H1 (cell line): ENCODE measurements around the gene ANKRD13B. TPM values are rescaled to one million over a fixed set of nuclear protein-coding genes. Genes with fewer than 3 reads are reported as not detected.

Source experiments
- CBX5 ChIP-seq: fragments of 300-800, 300-1000 bp; sonication (generic); IDR thresholded peaks from 2 replicates; pipeline ENCODE4 v1.7.1; 2016; ENCODE audit warnings: antibody characterized with exemption, low read length, low read depth
- EP300 ChIP-seq, 2 experiments: IDR thresholded peaks; 1 replicate in 1 of 2; 2 replicates in 1 of 2; pipeline ENCODE4 v1.6.1; 2011 to 2012; ENCODE audit warnings: low read depth in 2 of 2, low read length in 2 of 2, mild to moderate bottlenecking in 2 of 2, borderline replicate concordance in 1 of 2, inconsistent platforms in 1 of 2, moderate library complexity in 1 of 2
- EZH2 ChIP-seq: fragments of 200-600 bp; sonication (generic); IDR thresholded peaks from 2 replicates; pipeline ENCODE4 v1.7.1; 2012; ENCODE audit warnings: low read depth, mild to moderate bottlenecking, moderate library complexity, low read length, inconsistent platforms; ENCODE audit not compliant: severe bottlenecking
- GABPA ChIP-seq: IDR thresholded peaks from 2 replicates; pipeline ENCODE4 v1.6.1; 2011; ENCODE audit warnings: mild to moderate bottlenecking, low read length, moderate library complexity, borderline replicate concordance; ENCODE audit not compliant: insufficient read depth
- GTF2F1 ChIP-seq: IDR thresholded peaks from 2 replicates; pipeline ENCODE4 v1.6.1; 2012; ENCODE audit warnings: low read depth, low read length, improper control_type of control experiment, borderline replicate concordance
- POLR2A ChIP-seq, 2 experiments: IDR thresholded peaks; 1 replicate in 1 of 2; 2 replicates in 1 of 2; pipeline ENCODE4 v1.6.1; 2011; ENCODE audit warnings: low read depth in 2 of 2, low read length in 2 of 2, mild to moderate bottlenecking in 2 of 2; ENCODE audit errors: control extremely low read depth in 1 of 2
- RBBP5 ChIP-seq: IDR thresholded peaks from 2 replicates; pipeline ENCODE4 v1.7.1; 2012; ENCODE audit warnings: low read depth, mild to moderate bottlenecking, inconsistent platforms, low read length, moderate library complexity, borderline replicate concordance
- RXRA ChIP-seq: IDR thresholded peaks from 2 replicates; pipeline ENCODE4 v1.6.1; 2011; ENCODE audit warnings: low read depth, mild to moderate bottlenecking, low read length, moderate library complexity; ENCODE audit not compliant: insufficient read depth
- SUZ12 ChIP-seq: fragments of 200-600 bp; sonication (generic); IDR thresholded peaks from 2 replicates; pipeline ENCODE4 v1.6.1; 2012; ENCODE audit warnings: mild to moderate bottlenecking, inconsistent platforms, low read length, moderate library complexity, mixed read lengths
- TAF7 ChIP-seq: optimal IDR thresholded peaks from 2 replicates; pipeline ENCODE3; 2011; ENCODE audit warnings: low read depth, mild to moderate bottlenecking, inconsistent platforms, low read length, moderate library complexity, borderline replicate concordance
- ZNF274 ChIP-seq: IDR thresholded peaks from 2 replicates; pipeline ENCODE4 v1.7.0; 2012; ENCODE audit warnings: low read length, borderline replicate concordance; ENCODE audit errors: extremely low read depth
- polyA plus RNA-seq, 7 experiments: library from polyadenylated mRNA; depleted of rRNA in 3 of 7; stranded (reverse) in 5 of 7; unstranded in 2 of 7; fragments of >200 nt in 5 of 7; fragments of 200-250 nt in 2 of 7; gene quantifications; 1 replicate in 5 of 7; 2 replicates in 1 of 7; 4 replicates in 1 of 7; pipeline versions ENCODE4 v1.2.1 to v1.2.3, GENCODE V29; 2011 to 2013; ENCODE audit warnings: missing spikeins in 2 of 7, mixed read lengths in 2 of 7
- total RNA-seq: library from RNA; stranded (reverse); fragmentation: NEBNext Ultra II Directional; extraction: Animal tissue kit (Norgen Biotek cat#: 25700); gene quantifications from 2 replicates; pipeline ENCODE4 v1.2.1, GENCODE V29; 2021

The ANKRD13B gene
- total and polyA plus RNA-seq, 2 of the 8 experiments (the other 6 are each of a cell fraction or from before 2014, with no cell fraction given), result 16.4 to 48.5 TPM

- TF ChIP-seq RXRA (no peak), ZNF274 (no peak), GABPA (peak; percentile 69; the same call in 1 of the 2 replicates), SUZ12 (no peak), GTF2F1 (no peak), TAF7 (peak; percentile 83), EZH2 (no peak), RBBP5 (peak; percentile 53; the same call in 1 of the 2 replicates), POLR2A (IDR thresholded peaks at IDR 0.05; ENCODE audit: control extremely low read depth in 1 of 2, low read depth in 2 of 2, low read length in 2 of 2) (peak in 1 of 2 experiments; percentile 21; a peak in 1 of 3 replicates), CBX5 (no peak), EP300 (IDR thresholded peaks at IDR 0.05; ENCODE audit: borderline replicate concordance in 1 of 2, low read depth in 2 of 2, low read length in 2 of 2) (0 out of 3 replicates have a peak, but pooled peaks of 1 of the 2 experiments have one; percentile 38)
These were observed 24.7 kb downstream of the ANKRD13B start (continued) for GRCh38 chr17:29617481-29618271.
